Nephron progenitor cell (in vitro differentiated cells): Measurements from ENCODE around the gene PPP1R16B.

Source experiments
- DNase-seq: peaks from one replicate; pipeline ENCODE4 v3.0.0; 2021
- H3K27ac Mint-ChIP-seq: 2 replicates; pipeline ENCODE4 v1.8.0; 2021; ENCODE audit warnings: mild to moderate bottlenecking, moderate library complexity, mixed read lengths
- H3K27me3 Mint-ChIP-seq: 2 replicates; pipeline ENCODE4 v1.8.0; 2021; ENCODE audit warnings: mild to moderate bottlenecking, low read depth, mixed read lengths; ENCODE audit not compliant: poor library complexity
- H3K36me3 Mint-ChIP-seq: 2 replicates; pipeline ENCODE4 v1.8.0; 2021; ENCODE audit warnings: low read depth, mixed read lengths
- H3K4me1 Mint-ChIP-seq: 2 replicates; pipeline ENCODE4 v1.8.0; 2021; ENCODE audit warnings: mixed read lengths
- H3K4me3 Mint-ChIP-seq: 2 replicates; pipeline ENCODE4 v1.8.0; 2021; ENCODE audit warnings: mild to moderate bottlenecking, moderate library complexity, mixed read lengths
- H3K9me3 Mint-ChIP-seq: 2 replicates; pipeline ENCODE4 v1.8.0; 2021; ENCODE audit warnings: mild to moderate bottlenecking, moderate library complexity, mixed read lengths
- CTCF ChIP-seq: fragments of 200-600 bp; sonication (generic); IDR thresholded peaks from 2 replicates; pipeline ENCODE4 v1.5.0; 2021; ENCODE audit warnings: antibody characterized with exemption

Gene PPP1R16B

GRCh38 chr20:38937000-38937399 lies 131.5 kb downstream of the PPP1R16B start:
- Mint-ChIP-seq H3K27ac (peak overlapping the region; percentile 86), H3K4me3 (no peak overlapping the region), H3K27me3 (no peaks in the 10 kb centered on the region), H3K9me3 (no peaks in the 10 kb centered on the region), H3K4me1 (peaks cover 32% of the 10 kb centered on the region), H3K36me3 (peaks cover 46% of the 10 kb centered on the region)
- no peak for TF ChIP-seq CTCF
- no peak for DNase-seq

- no peak for DNase-seq
- no peak for TF ChIP-seq CTCF
- Mint-ChIP-seq H3K9me3 (no peaks in the 10 kb centered on the region), H3K27ac (no peak overlapping the region), H3K36me3 (peaks cover 55% of the 10 kb centered on the region), H3K4me3 (no peak overlapping the region), H3K27me3 (no peaks in the 10 kb centered on the region), H3K4me1 (peaks cover 32% of the 10 kb centered on the region)
These were observed 132.5 kb downstream of the PPP1R16B start for GRCh38 chr20:38937978-38938473.

- Mint-ChIP-seq H3K9me3 (no peaks in the 10 kb centered on the region), H3K4me1 (peaks cover 32% of the 10 kb centered on the region), H3K4me3 (no peak overlapping the region), H3K27ac (peak overlapping the region; percentile 27), H3K27me3 (no peaks in the 10 kb centered on the region), H3K36me3 (peaks cover 53% of the 10 kb centered on the region)
- DNase-seq, result no peak
- TF ChIP-seq CTCF, result no peak
These were observed 134.2 kb downstream of the PPP1R16B start for GRCh38 chr20:38939686-38940085.

- Mint-ChIP-seq H3K27ac (no peak overlapping the region), H3K36me3 (peaks cover 55% of the 10 kb centered on the region), H3K4me1 (peaks cover 30% of the 10 kb centered on the region), H3K9me3 (no peaks in the 10 kb centered on the region), H3K27me3 (no peaks in the 10 kb centered on the region), H3K4me3 (no peak overlapping the region)
- no peak for DNase-seq
- TF ChIP-seq CTCF, result no peak
These were observed 135.1 kb downstream of the PPP1R16B start for GRCh38 chr20:38940644-38941043.

GRCh38 chr20:38941726-38942389 lies 136.4 kb downstream of the PPP1R16B start:
- Mint-ChIP-seq H3K27me3 (no peaks in the 10 kb centered on the region), H3K4me1 (peaks cover 21% of the 10 kb centered on the region), H3K36me3 (peaks cover 57% of the 10 kb centered on the region), H3K27ac (peak overlapping the region; percentile 75), H3K9me3 (no peaks in the 10 kb centered on the region), H3K4me3 (no peak overlapping the region)
- DNase-seq, result no peak
- no peak for TF ChIP-seq CTCF

GRCh38 chr20:38945012-38945411 lies 139.5 kb downstream of the PPP1R16B start:
- Mint-ChIP-seq H3K4me1 (no peaks in the 10 kb centered on the region), H3K27me3 (no peaks in the 10 kb centered on the region), H3K4me3 (no peak overlapping the region), H3K9me3 (no peaks in the 10 kb centered on the region), H3K36me3 (peaks cover 66% of the 10 kb centered on the region), H3K27ac (no peak overlapping the region)
- no peak for TF ChIP-seq CTCF
- DNase-seq, result no peak
